Tongue (tissue), 2 donors: Measurements from ENCODE around the gene TAF10. TPM values are rescaled to one million over a fixed set of nuclear protein-coding genes. Genes with fewer than 3 reads are reported as not detected.

Source experiments
- DNase-seq: peaks from one replicate; pipeline ENCODE4 v3.0.0-alpha.2; 2015
- total RNA-seq: library from RNA; depleted of rRNA; stranded (reverse); fragments of >200 nt; gene quantifications from one replicate; pipeline ENCODE4 v1.2.3, GENCODE V29; 2014

TAF10 gene
- total RNA-seq, 1 donor from 2014 or later = 20.6 TPM

GRCh38 chr11:6607190-6607795 is 4.7 kb downstream of the TAF10 start:
- DNase-seq = no peak

- DNase-seq = peak; percentile 96
These were observed 5.4 kb downstream of the TAF10 start for GRCh38 chr11:6606471-6607189.

- DNase-seq = no peak
These were observed 7.2 kb downstream of the TAF10 start for GRCh38 chr11:6604790-6605189.

GRCh38 chr11:6604081-6604626 is 7.9 kb downstream of the TAF10 start:
- peak; percentile 79 for DNase-seq

GRCh38 chr11:6603287-6604080 is 8.5 kb downstream of the TAF10 start, which contains the start of the genes ILK and RRP8:
TSS of gene ILK (plus strand) at chr11:6603774. CDS start at chr11:6604272, 498 bp downstream.
TSS of gene RRP8 (minus strand) at chr11:6603616. CDS start at chr11:6603502, 114 bp downstream.
- DNase-seq = peak; percentile 95

GRCh38 chr11:6602096-6602940 is 9.7 kb downstream of the TAF10 start:
- DNase-seq = no peak

- DNase-seq = no peak
These were observed 11.0 kb downstream of the TAF10 start for GRCh38 chr11:6601041-6601461.

GRCh38 chr11:6599881-6600390 is 12.1 kb downstream of the TAF10 start:
- no peak for DNase-seq

- DNase-seq = no peak
These were observed 12.6 kb downstream of the TAF10 start for GRCh38 chr11:6599449-6599848.

- DNase-seq = no peak
These were observed 13.5 kb downstream of the TAF10 start for GRCh38 chr11:6598555-6598954.

GRCh38 chr11:6596239-6596877 is 15.7 kb downstream of the TAF10 start:
- no peak for DNase-seq

GRCh38 chr11:6594142-6594768 is 17.8 kb downstream of the TAF10 start:
- no peak for DNase-seq

GRCh38 chr11:6588018-6588417 is 24.0 kb downstream of the TAF10 start:
- DNase-seq = no peak

- no peak for DNase-seq
These were observed 24.6 kb downstream of the TAF10 start for GRCh38 chr11:6587360-6587953.

- peak; percentile 40 for DNase-seq
These were observed 25.3 kb downstream of the TAF10 start for GRCh38 chr11:6586434-6587359.

- no peak for DNase-seq
These were observed 27.5 kb downstream of the TAF10 start for GRCh38 chr11:6584528-6584927.

- no peak for DNase-seq
These were observed 28.4 kb downstream of the TAF10 start for GRCh38 chr11:6583584-6583983.

- no peak for DNase-seq
These were observed 32.3 kb downstream of the TAF10 start for GRCh38 chr11:6579681-6580080.

GRCh38 chr11:6578134-6578533 is 33.9 kb downstream of the TAF10 start:
- no peak for DNase-seq
